Measurements from ENCODE around the gene ZNF484.
"Not testable (repeated sequence)": the region's sequence is repeated elsewhere in the genome, so short reads cannot be mapped to it uniquely, and the experiment has no call there.

The ZNF484 gene

GRCh38 chr9:92877531-92878430 lies at the start of gene ZNF484:
TSS of gene ZNF484 (minus strand) at chr9:92878038. CDS start at chr9:92875029, 3,009 bp downstream.
- no peak for TF ChIP-seq CTCF (IDR thresholded peaks at IDR 0.05; ENCODE audit: borderline replicate concordance, insufficient read depth, low read depth, low read length)
- peak within 1 kb of the TSS; percentile 64 for H3K4me3 ChIP-seq (ENCODE audit: low read depth, low read length)

- no peak overlapping the region for H3K4me3 ChIP-seq (ENCODE audit: low read depth, low read length)
- TF ChIP-seq CTCF (IDR thresholded peaks at IDR 0.05; ENCODE audit: borderline replicate concordance, insufficient read depth, low read depth, low read length), result no peak
Observed at GRCh38 chr9:92920437-92920836, 42.6 kb upstream of the ZNF484 start.

GRCh38 chr9:92917176-92917800 lies 39.5 kb upstream of the ZNF484 start:
- no peak for TF ChIP-seq CTCF (IDR thresholded peaks at IDR 0.05; ENCODE audit: borderline replicate concordance, insufficient read depth, low read depth, low read length)
- H3K4me3 ChIP-seq (ENCODE audit: low read depth, low read length), result no peak overlapping the region

- TF ChIP-seq CTCF (IDR thresholded peaks at IDR 0.05; ENCODE audit: borderline replicate concordance, insufficient read depth, low read depth, low read length), result no peak
- no peak overlapping the region for H3K4me3 ChIP-seq (ENCODE audit: low read depth, low read length)
Observed at GRCh38 chr9:92911511-92912475, 34.0 kb upstream of the ZNF484 start.

- not testable (repeated sequence) for H3K4me3 ChIP-seq (ENCODE audit: low read depth, low read length)
Observed at GRCh38 chr9:92905137-92905536, 27.3 kb upstream of the ZNF484 start.

GRCh38 chr9:92897323-92897722 lies 19.5 kb upstream of the ZNF484 start:
- no peak for TF ChIP-seq CTCF (IDR thresholded peaks at IDR 0.05; ENCODE audit: borderline replicate concordance, insufficient read depth, low read depth, low read length)
- H3K4me3 ChIP-seq (ENCODE audit: low read depth, low read length), result no peak overlapping the region
